CD4-positive, alpha-beta T cell treated with Interferon alpha-2 for 1 hour (primary cell): ENCODE data around the gene BRIX1.

Experiments
- DNase-seq, 2 donors: peaks; one replicate each; pipeline ENCODE4 v3.0.0-alpha.2; 2020 to 2022

The BRIX1 gene, protein sequence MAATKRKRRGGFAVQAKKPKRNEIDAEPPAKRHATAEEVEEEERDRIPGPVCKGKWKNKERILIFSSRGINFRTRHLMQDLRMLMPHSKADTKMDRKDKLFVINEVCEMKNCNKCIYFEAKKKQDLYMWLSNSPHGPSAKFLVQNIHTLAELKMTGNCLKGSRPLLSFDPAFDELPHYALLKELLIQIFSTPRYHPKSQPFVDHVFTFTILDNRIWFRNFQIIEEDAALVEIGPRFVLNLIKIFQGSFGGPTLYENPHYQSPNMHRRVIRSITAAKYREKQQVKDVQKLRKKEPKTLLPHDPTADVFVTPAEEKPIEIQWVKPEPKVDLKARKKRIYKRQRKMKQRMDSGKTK

DNA sequence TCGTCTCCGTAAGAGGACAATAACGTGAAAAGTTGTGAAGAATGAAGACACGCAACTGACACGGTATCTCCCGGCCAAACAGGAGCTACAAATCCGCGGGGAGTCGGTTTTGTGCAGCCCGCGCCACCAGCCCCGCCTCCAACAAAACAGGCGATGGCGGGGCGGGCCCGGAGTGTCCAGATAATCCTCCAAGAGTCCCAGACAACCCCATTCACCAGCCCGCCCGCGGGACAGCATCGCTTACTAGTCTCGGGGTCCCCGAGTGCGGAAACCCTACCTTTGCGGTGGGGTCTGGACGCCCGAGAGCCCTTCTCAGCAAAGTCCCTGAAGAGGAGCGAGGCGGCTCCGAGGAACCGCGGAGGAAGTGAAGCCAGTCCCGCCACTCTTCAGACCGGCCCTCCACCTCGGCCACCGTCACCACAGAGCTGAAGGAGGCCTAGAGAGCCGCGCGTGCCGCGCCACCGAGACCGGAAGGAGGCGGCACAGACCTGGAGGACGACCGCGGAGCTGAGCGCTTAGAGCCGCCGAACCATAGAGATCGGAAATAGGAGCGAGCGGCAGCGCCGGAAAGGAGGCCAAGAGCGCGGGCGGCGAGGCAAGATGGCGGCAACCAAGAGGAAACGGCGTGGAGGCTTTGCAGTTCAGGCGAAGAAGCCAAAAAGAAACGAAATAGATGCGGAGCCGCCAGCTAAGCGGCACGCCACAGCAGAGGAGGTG, at the start of gene BRIX1, which contains the start of gene RAD1:
TSS of gene BRIX1 (plus strand) at position 573 of the 717 bp plus-strand sequence. CDS start at position 601, 28 bp downstream.
TSS of gene RAD1 (minus strand) at position 366 of the 717 bp plus-strand sequence. CDS start 612 bp downstream, outside the sequence.
- DNase-seq, result peak; percentile 93 to 94

DNA sequence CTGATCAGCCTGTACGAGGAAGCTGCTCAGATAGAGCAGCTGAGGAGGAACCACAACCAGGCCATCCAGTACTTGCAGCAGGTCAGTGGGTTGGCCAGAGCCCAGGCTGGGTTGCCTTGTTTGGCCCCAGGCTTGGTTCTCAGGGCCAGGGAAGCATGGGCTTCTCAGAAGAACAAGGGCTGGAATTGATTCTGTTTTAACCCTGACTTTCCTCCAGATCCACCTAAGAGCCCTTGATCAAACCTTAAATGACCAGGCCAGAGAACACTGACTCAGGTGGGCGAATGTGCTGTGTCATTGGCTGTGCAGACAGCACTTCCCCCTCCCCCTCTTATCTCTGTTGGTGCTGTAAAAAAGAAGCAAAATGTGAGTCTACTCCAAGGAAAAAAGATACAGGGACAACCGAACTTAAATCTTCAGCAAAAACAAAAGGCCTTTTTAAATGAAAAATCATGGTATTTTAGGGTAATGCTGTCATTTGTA, 48.5 kb upstream of the BRIX1 start:
- DNase-seq, result no peak

DNA sequence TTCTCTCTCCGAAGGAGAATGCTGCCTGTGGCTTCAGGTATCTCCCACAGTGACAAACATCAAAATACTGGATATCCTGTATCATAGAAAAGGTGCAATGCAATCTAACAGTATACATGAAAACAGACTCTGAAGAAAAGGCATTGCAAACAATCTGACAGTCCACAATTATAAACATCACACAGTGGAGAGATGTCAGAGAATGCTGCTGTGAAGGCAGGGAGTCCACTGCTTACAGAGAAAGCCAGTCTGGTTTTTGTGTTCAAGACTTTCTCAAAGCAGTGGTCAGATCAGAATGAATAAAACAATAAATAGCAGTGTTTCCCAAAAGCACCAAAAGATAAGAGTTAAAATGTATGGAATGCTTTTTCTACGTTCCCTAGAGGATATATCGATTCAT, 47.9 kb upstream of the BRIX1 start:
- no peak for DNase-seq

GRCh38 chr5:34868791-34869190, 46.7 kb upstream of the BRIX1 start:
- DNase-seq, result no peak

GRCh38 chr5:34869256-34869655, 46.3 kb upstream of the BRIX1 start:
- no peak for DNase-seq

GRCh38 chr5:34870382-34870781, 45.1 kb upstream of the BRIX1 start:
- DNase-seq, result no peak

- DNase-seq, result no peak
These were observed 39.2 kb upstream of the BRIX1 start for GRCh38 chr5:34876275-34876674.

- DNase-seq, result no peak
These were observed 34.3 kb upstream of the BRIX1 start for GRCh38 chr5:34881246-34881645.

- no peak for DNase-seq
These were observed 29.0 kb upstream of the BRIX1 start for GRCh38 chr5:34886392-34887119.

DNA sequence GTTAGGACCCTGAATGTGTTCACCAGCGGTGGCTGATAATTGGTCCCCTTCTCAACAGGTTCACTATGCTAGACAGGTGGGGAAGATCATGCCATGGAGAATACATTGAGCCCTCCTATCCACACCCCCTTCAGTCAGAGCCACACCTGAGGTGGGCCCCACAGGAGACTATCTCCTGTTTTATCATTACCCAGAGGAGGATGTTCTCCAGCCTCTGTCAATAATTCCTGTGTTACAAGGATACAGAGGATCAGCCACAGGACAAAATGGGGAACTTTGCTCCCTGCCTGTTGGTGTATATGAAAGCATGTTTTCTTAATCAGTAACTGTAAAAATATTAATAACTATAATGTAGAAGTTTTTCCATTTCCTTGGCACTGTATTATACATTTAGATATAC, 26.1 kb upstream of the BRIX1 start:
- DNase-seq, result no peak

DNA sequence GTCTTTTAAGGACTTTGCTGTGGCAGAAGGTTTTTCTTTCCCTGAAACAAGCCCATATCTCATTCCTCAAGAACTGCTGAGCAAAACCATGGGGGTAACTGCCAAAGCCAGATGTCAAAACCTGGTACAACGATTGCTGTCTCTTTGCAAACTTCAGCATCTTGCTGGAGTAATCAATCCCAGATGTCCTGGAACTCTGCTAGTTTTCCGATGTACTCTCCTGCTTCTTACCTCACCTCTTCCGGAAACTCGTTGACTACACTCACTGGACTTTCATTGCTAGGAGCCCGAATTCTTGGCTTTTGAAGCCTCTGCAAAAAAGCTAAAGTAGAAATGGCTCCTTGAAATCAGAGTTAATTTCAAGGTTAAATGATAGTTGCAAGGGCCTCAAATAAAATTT, 23.5 kb upstream of the BRIX1 start:
- DNase-seq, result no peak

- no peak for DNase-seq
These were observed 23.1 kb upstream of the BRIX1 start for GRCh38 chr5:34892414-34892813.

- no peak for DNase-seq
These were observed 20.8 kb upstream of the BRIX1 start for GRCh38 chr5:34894716-34895115.

GRCh38 chr5:34895641-34896419, 19.7 kb upstream of the BRIX1 start:
- DNase-seq, result no peak

DNA sequence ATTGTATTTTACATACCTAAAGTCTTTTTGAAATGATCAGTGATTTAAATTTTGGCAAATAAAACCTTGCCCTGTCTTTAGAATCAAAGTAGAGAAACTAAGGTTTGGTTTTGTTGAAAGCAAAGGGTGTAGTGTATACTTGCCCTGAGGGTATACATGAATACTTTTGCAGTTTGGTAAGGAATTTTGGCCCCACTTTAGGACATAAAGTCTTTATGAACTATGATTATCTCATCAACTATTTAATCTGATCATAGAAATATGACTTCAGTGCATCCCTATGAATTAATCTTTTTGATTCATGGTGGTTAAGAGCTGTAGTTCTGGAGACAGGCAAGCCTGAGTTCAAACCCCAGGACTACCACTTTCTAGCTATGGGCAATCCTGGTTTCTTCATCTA, 17.9 kb upstream of the BRIX1 start:
- DNase-seq, result no peak

GRCh38 chr5:34898258-34898895, 17.1 kb upstream of the BRIX1 start:
- peak; percentile 49 to 62 for DNase-seq

DNA sequence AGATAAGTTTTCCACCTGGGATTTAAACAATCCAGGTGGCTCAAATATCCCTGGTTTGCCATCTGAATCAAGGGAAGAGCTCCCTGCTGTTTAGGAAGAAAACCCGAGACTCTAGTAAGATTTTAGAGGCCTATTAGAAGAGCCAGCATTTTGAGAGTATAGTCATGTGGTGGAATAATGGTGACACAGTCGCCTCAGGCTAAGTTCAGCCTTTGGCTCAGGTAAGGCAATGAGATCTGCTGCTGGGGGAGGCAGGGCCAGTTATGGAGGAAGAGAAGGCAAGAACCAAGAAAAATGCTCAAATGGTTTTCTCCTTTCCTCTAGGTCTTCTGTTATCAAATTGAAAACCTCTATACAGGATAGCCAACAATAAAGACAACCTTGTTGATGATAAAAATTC, 16.4 kb upstream of the BRIX1 start:
- no peak for DNase-seq

DNA sequence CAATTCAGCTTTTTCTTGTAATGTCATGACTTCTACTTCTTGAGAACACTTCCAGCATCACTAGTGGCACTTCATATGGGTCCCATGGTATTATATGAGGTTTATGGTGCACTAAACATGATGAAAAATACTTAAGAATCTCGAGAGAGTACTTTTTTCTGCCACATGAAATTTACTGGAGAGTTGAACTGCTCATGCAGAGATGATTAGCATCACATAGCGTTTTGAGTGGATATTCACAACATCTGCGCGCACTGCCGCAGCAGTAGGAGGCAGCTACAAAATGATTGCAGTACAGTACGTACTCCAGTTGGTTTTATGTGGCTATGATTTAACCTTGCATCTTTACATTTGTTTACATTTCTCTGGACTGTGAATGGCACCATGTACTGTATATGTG, 14.9 kb upstream of the BRIX1 start:
- DNase-seq, result no peak

DNA sequence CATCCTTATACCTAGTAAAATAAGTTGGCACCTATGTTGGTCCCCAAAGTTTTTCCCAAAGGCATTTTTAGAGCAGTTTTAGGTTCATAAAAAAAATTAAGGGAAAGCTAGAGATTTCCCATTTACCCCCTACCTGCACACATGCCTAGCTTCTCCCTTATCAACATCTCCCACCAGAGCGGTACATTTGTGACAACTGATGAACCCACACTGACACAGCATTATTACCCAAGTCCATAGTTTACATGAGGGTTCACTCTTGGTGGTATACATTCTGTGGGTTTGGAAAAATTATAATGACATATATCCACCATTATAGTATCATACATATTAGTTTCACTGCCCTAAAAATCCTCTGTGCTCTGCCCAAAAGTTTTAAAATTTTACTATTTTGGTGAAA, 12.3 kb upstream of the BRIX1 start:
- no peak for DNase-seq

- DNase-seq, result no peak
These were observed 9.9 kb upstream of the BRIX1 start for GRCh38 chr5:34905564-34905963.

GRCh38 chr5:34913072-34913471, 2.4 kb upstream of the BRIX1 start:
- no peak for DNase-seq

DNA sequence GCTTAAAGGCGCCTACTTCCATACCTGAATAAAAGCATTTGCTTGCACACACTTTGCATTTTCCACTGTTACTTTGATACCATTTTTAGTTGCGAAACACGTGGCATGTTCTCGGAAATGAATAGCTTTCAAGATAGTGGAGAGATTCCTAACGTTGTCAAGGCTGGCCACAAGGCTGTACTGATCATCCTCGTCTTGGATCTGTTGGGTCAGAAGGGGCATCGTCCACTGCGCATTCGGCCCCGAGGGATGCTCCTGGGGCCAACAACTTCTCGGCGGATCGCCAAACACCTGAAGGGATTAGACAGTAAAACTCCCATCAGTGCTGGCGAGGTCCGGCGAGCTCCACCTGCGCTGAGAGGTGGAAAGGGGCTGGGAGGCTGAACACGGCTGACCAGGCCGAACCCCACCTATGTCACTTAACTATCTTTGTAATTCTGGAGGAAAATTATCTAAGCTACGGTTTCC, 806 bp upstream of the BRIX1 start:
- peak in 1 of 2 donors; percentile 54 for DNase-seq
